ENCODE results near the gene CHRNA3.
"Not testable (repeated sequence)": the region's sequence is repeated elsewhere in the genome, so short reads cannot be mapped to it uniquely, and the experiment has no call there.

CHRNA3 gene

GRCh38 chr15:78615151-78615589 is 5.6 kb downstream of the CHRNA3 start:
- Mint-ChIP-seq H3K27me3 (peaks cover 19% of the 10 kb centered on the region), H3K4me1 (ENCODE audit: low read depth) (peaks cover 9% of the 10 kb centered on the region), H3K9me3 (no peaks in the 10 kb centered on the region), H3K27ac (no peak overlapping the region), H3K4me3 (no peak overlapping the region), H3K36me3 (ENCODE audit: low read depth) (no peaks in the 10 kb centered on the region)
- DNase-seq, result peak; percentile 16

- H3K27me3 Mint-ChIP-seq, result peaks cover 8% of the 10 kb centered on the region
- DNase-seq, result no peak
- peaks cover 4% of the 10 kb centered on the region for H3K4me1 Mint-ChIP-seq (ENCODE audit: low read depth)
- H3K36me3 Mint-ChIP-seq (ENCODE audit: low read depth), result no peaks in the 10 kb centered on the region
- H3K9me3 Mint-ChIP-seq, result no peaks in the 10 kb centered on the region
- no peak overlapping the region for H3K27ac Mint-ChIP-seq
- H3K4me3 Mint-ChIP-seq, result no peak overlapping the region
Observed at GRCh38 chr15:78614021-78614420, 6.8 kb downstream of the CHRNA3 start.

GRCh38 chr15:78609551-78609950 is 11.2 kb downstream of the CHRNA3 start:
- DNase-seq; H3K36me3 Mint-ChIP-seq (ENCODE audit: low read depth); H3K27ac Mint-ChIP-seq; H3K27me3 Mint-ChIP-seq; H3K4me3 Mint-ChIP-seq; H3K4me1 Mint-ChIP-seq (ENCODE audit: low read depth); H3K9me3 Mint-ChIP-seq: not testable (repeated sequence)

GRCh38 chr15:78605680-78606079 is 15.1 kb downstream of the CHRNA3 start:
- Mint-ChIP-seq H3K9me3 (no peaks in the 10 kb centered on the region), H3K36me3 (ENCODE audit: low read depth) (no peaks in the 10 kb centered on the region), H3K27ac (no peak overlapping the region), H3K27me3 (peaks cover 29% of the 10 kb centered on the region), H3K4me3 (no peak overlapping the region), H3K4me1 (ENCODE audit: low read depth) (no peaks in the 10 kb centered on the region)
- DNase-seq, result no peak

- H3K27ac Mint-ChIP-seq, result no peak overlapping the region
- no peaks in the 10 kb centered on the region for H3K9me3 Mint-ChIP-seq
- no peaks in the 10 kb centered on the region for H3K36me3 Mint-ChIP-seq (ENCODE audit: low read depth)
- DNase-seq, result no peak
- H3K4me3 Mint-ChIP-seq, result no peak overlapping the region
- peaks cover 29% of the 10 kb centered on the region for H3K27me3 Mint-ChIP-seq
- no peaks in the 10 kb centered on the region for H3K4me1 Mint-ChIP-seq (ENCODE audit: low read depth)
Observed at GRCh38 chr15:78605201-78605600, 15.6 kb downstream of the CHRNA3 start.

- Mint-ChIP-seq H3K36me3 (ENCODE audit: low read depth) (no peaks in the 10 kb centered on the region), H3K4me3 (no peak overlapping the region), H3K27me3 (peaks cover 29% of the 10 kb centered on the region), H3K27ac (no peak overlapping the region), H3K4me1 (ENCODE audit: low read depth) (no peaks in the 10 kb centered on the region), H3K9me3 (no peaks in the 10 kb centered on the region)
- DNase-seq, result no peak
Observed at GRCh38 chr15:78604420-78604819, 16.4 kb downstream of the CHRNA3 start.

GRCh38 chr15:78603467-78603866 is 17.3 kb downstream of the CHRNA3 start:
- Mint-ChIP-seq H3K36me3 (ENCODE audit: low read depth) (no peaks in the 10 kb centered on the region), H3K4me3 (no peak overlapping the region), H3K4me1 (ENCODE audit: low read depth) (no peaks in the 10 kb centered on the region), H3K9me3 (no peaks in the 10 kb centered on the region), H3K27ac (no peak overlapping the region), H3K27me3 (peaks cover 29% of the 10 kb centered on the region)
- DNase-seq, result no peak

GRCh38 chr15:78599189-78599588 is 21.6 kb downstream of the CHRNA3 start:
- no peaks in the 10 kb centered on the region for H3K4me1 Mint-ChIP-seq (ENCODE audit: low read depth)
- no peak for DNase-seq
- H3K4me3 Mint-ChIP-seq, result no peak overlapping the region
- H3K27me3 Mint-ChIP-seq, result peaks cover 20% of the 10 kb centered on the region
- H3K9me3 Mint-ChIP-seq, result no peaks in the 10 kb centered on the region
- H3K36me3 Mint-ChIP-seq (ENCODE audit: low read depth), result no peaks in the 10 kb centered on the region
- no peak overlapping the region for H3K27ac Mint-ChIP-seq

- no peak overlapping the region for H3K27ac Mint-ChIP-seq
- no peak overlapping the region for H3K4me3 Mint-ChIP-seq
- no peaks in the 10 kb centered on the region for H3K4me1 Mint-ChIP-seq (ENCODE audit: low read depth)
- no peaks in the 10 kb centered on the region for H3K36me3 Mint-ChIP-seq (ENCODE audit: low read depth)
- H3K27me3 Mint-ChIP-seq, result peaks cover 13% of the 10 kb centered on the region
- no peaks in the 10 kb centered on the region for H3K9me3 Mint-ChIP-seq
- DNase-seq, result no peak
Observed at GRCh38 chr15:78598348-78598747, 22.4 kb downstream of the CHRNA3 start.

- Mint-ChIP-seq H3K27me3 (peaks cover 8% of the 10 kb centered on the region), H3K9me3 (no peaks in the 10 kb centered on the region), H3K27ac (no peak overlapping the region), H3K4me1 (ENCODE audit: low read depth) (no peaks in the 10 kb centered on the region), H3K4me3 (no peak overlapping the region), H3K36me3 (ENCODE audit: low read depth) (no peaks in the 10 kb centered on the region)
- no peak for DNase-seq
Observed at GRCh38 chr15:78597583-78597982, 23.2 kb downstream of the CHRNA3 start.

- peaks cover 15% of the 10 kb centered on the region for H3K27me3 Mint-ChIP-seq
- H3K9me3 Mint-ChIP-seq, result no peaks in the 10 kb centered on the region
- H3K4me1 Mint-ChIP-seq (ENCODE audit: low read depth), result no peaks in the 10 kb centered on the region
- H3K4me3 Mint-ChIP-seq, result no peak overlapping the region
- DNase-seq, result no peak
- no peaks in the 10 kb centered on the region for H3K36me3 Mint-ChIP-seq (ENCODE audit: low read depth)
- no peak overlapping the region for H3K27ac Mint-ChIP-seq
Observed at GRCh38 chr15:78574944-78575343, 45.9 kb downstream of the CHRNA3 start.

- peaks cover 3% of the 10 kb centered on the region for H3K4me1 Mint-ChIP-seq (ENCODE audit: low read depth)
- H3K27me3 Mint-ChIP-seq, result peaks cover 18% of the 10 kb centered on the region
- H3K36me3 Mint-ChIP-seq (ENCODE audit: low read depth), result no peaks in the 10 kb centered on the region
- DNase-seq, result no peak
- H3K27ac Mint-ChIP-seq, result no peak overlapping the region
- no peak overlapping the region for H3K4me3 Mint-ChIP-seq
- no peaks in the 10 kb centered on the region for H3K9me3 Mint-ChIP-seq
Observed at GRCh38 chr15:78573416-78573815, 47.4 kb downstream of the CHRNA3 start.

- H3K4me3 Mint-ChIP-seq, result no peak overlapping the region
- peaks cover 30% of the 10 kb centered on the region for H3K27me3 Mint-ChIP-seq
- no peak overlapping the region for H3K27ac Mint-ChIP-seq
- DNase-seq, result no peak
- H3K36me3 Mint-ChIP-seq (ENCODE audit: low read depth), result no peaks in the 10 kb centered on the region
- peaks cover 13% of the 10 kb centered on the region for H3K4me1 Mint-ChIP-seq (ENCODE audit: low read depth)
- H3K9me3 Mint-ChIP-seq, result no peaks in the 10 kb centered on the region
Observed at GRCh38 chr15:78571382-78571781, 49.4 kb downstream of the CHRNA3 start.

- H3K27ac Mint-ChIP-seq, result no peak overlapping the region
- DNase-seq, result no peak
- peaks cover 17% of the 10 kb centered on the region for H3K4me1 Mint-ChIP-seq (ENCODE audit: low read depth)
- no peaks in the 10 kb centered on the region for H3K36me3 Mint-ChIP-seq (ENCODE audit: low read depth)
- no peak overlapping the region for H3K4me3 Mint-ChIP-seq
- peaks cover 34% of the 10 kb centered on the region for H3K27me3 Mint-ChIP-seq
- H3K9me3 Mint-ChIP-seq, result no peaks in the 10 kb centered on the region
Observed at GRCh38 chr15:78570710-78571109, 50.1 kb downstream of the CHRNA3 start.

GRCh38 chr15:78567531-78567930 is 53.3 kb downstream of the CHRNA3 start:
- peaks cover 26% of the 10 kb centered on the region for H3K4me1 Mint-ChIP-seq (ENCODE audit: low read depth)
- H3K27me3 Mint-ChIP-seq, result peaks cover 39% of the 10 kb centered on the region
- H3K36me3 Mint-ChIP-seq (ENCODE audit: low read depth), result no peaks in the 10 kb centered on the region
- no peak overlapping the region for H3K4me3 Mint-ChIP-seq
- H3K27ac Mint-ChIP-seq, result no peak overlapping the region
- DNase-seq, result no peak
- no peaks in the 10 kb centered on the region for H3K9me3 Mint-ChIP-seq

Data from activated T-cell treated with anti-CD3 and anti-CD28 coated beads, Interleukin-2, amount 50 U/mL, for 24 hours (primary cell).